PC-9 (cell line): Measurements from ENCODE around the gene STAP1.

Source experiments
- CTCF ChIP-seq: fragments of 200-600 bp; sonication (generic); conservative IDR thresholded peaks from 2 replicates; pipeline ENCODE4 v1.6.1; 2017; ENCODE audit warnings: mixed run types, antibody characterized with exemption, mild to moderate bottlenecking, moderate library complexity
- EZH2 ChIP-seq: fragments of 200-600 bp; sonication (generic); IDR thresholded peaks from 2 replicates; pipeline ENCODE4 v1.8.0; 2017; ENCODE audit warnings: antibody characterized with exemption, low read depth

GRCh38 chr4:67632492-67632891, 74.0 kb downstream of the STAP1 start:
- TF ChIP-seq EZH2 = no peak
- TF ChIP-seq CTCF = no peak
